CD14-positive monocyte (primary cell): ENCODE results near the gene STIP1. TPM values are rescaled to one million over a fixed set of nuclear protein-coding genes. Genes with fewer than 3 reads are reported as not detected.

Experiments used
- DNase-seq, 3 donors: peaks; one replicate each; pipeline ENCODE4 v3.0.0-alpha.2; 2011 to 2022
- H2AFZ ChIP-seq: 2 replicates; pipeline ENCODE4 v1.6.0; 2012; ENCODE audit warnings: mild to moderate bottlenecking, low read depth, low read length, inconsistent platforms; ENCODE audit not compliant: insufficient read depth, poor library complexity, severe bottlenecking
- H3K27ac ChIP-seq, 2 donors: 1 replicate in 1 of 2; 2 replicates in 1 of 2; pipeline ENCODE4 v1.5.1; 2012 to 2013; ENCODE audit warnings: low read length in 2 of 2, control low read depth in 1 of 2, inconsistent platforms in 1 of 2, low read depth in 1 of 2, mild to moderate bottlenecking in 1 of 2
- H3K27me3 ChIP-seq, 2 donors: one replicate each; pipeline versions ENCODE4 v1.6.0 to v1.6.1; 2011 to 2013; ENCODE audit warnings: low read length in 2 of 2; ENCODE audit not compliant: control insufficient read depth in 2 of 2, insufficient read depth in 2 of 2
- H3K36me3 ChIP-seq, 2 donors: replicated peaks in 1 of 2; 1 replicate in 1 of 2; 2 replicates in 1 of 2; pipeline versions ENCODE4 v1.5.1 to v1.6.1; 2012 to 2013; ENCODE audit warnings: low read length in 2 of 2, control low read depth in 1 of 2, inconsistent platforms in 1 of 2, mild to moderate bottlenecking in 1 of 2; ENCODE audit not compliant: insufficient read depth in 2 of 2, control insufficient read depth in 1 of 2
- H3K4me1 ChIP-seq, 2 donors: 1 replicate in 1 of 2; 2 replicates in 1 of 2; pipeline versions ENCODE4 v1.5.1 to v1.6.1; 2012 to 2013; ENCODE audit warnings: low read length in 2 of 2, control low read depth in 1 of 2, inconsistent platforms in 1 of 2, mild to moderate bottlenecking in 1 of 2, moderate library complexity in 1 of 2; ENCODE audit not compliant: insufficient read depth in 2 of 2, control insufficient read depth in 1 of 2
- H3K4me2 ChIP-seq: replicated peaks from 2 replicates; pipeline ENCODE3; 2012; ENCODE audit warnings: low read length, moderate library complexity, mild to moderate bottlenecking; ENCODE audit not compliant: poor library complexity, severe bottlenecking; ENCODE audit errors: extremely low read depth
- H3K4me3 ChIP-seq, 3 experiments: fragments of 200-600 bp in 1 of 3; sonication (generic) in 1 of 3; replicated peaks in 1 of 3; 1 replicate in 2 of 3; 2 replicates in 1 of 3; pipeline ENCODE4 v1.5.1; 2011 to 2013; ENCODE audit warnings: low read length in 3 of 3, mild to moderate bottlenecking in 3 of 3, control low read depth in 2 of 3, low read depth in 2 of 3, inconsistent platforms in 1 of 3, moderate library complexity in 1 of 3
- H3K79me2 ChIP-seq: 2 replicates; pipeline ENCODE4 v1.6.0; 2012; ENCODE audit warnings: mild to moderate bottlenecking, control low read depth, inconsistent platforms, low read length, moderate library complexity; ENCODE audit not compliant: insufficient read depth
- H3K9ac ChIP-seq: 2 replicates; pipeline ENCODE4 v1.6.0; 2017; ENCODE audit warnings: low read length, mild to moderate bottlenecking; ENCODE audit not compliant: insufficient read depth, poor library complexity, severe bottlenecking
- H3K9me3 ChIP-seq, 2 donors: replicated peaks in 1 of 2; 1 replicate in 1 of 2; 2 replicates in 1 of 2; pipeline versions ENCODE4 v1.5.1 to v1.6.1; 2012 to 2013; ENCODE audit warnings: low read length in 2 of 2, control low read depth in 1 of 2; ENCODE audit not compliant: control insufficient read depth in 1 of 2, insufficient read depth in 1 of 2
- H4K20me1 ChIP-seq: 2 replicates; pipeline ENCODE4 v1.6.0; 2012; ENCODE audit warnings: mild to moderate bottlenecking, low read length, control low read depth, moderate library complexity; ENCODE audit not compliant: insufficient read depth
- H3K27ac Mint-ChIP-seq, 7 donors: one replicate each; pipeline ENCODE4 v1.8.0; 2020; ENCODE audit warnings: mild to moderate bottlenecking in 7 of 7, mixed read lengths in 7 of 7, moderate library complexity in 6 of 7, inconsistent platforms in 2 of 7
- H3K27me3 Mint-ChIP-seq, 3 donors: one replicate each; pipeline ENCODE4 v1.8.0; 2021 to 2022; ENCODE audit warnings: low read depth in 3 of 3, mild to moderate bottlenecking in 3 of 3, mixed read lengths in 3 of 3, moderate library complexity in 3 of 3, inconsistent platforms in 1 of 3
- H3K36me3 Mint-ChIP-seq, 2 donors: one replicate each; pipeline ENCODE4 v1.8.0; 2020; ENCODE audit warnings: mixed read lengths in 2 of 2, inconsistent platforms in 1 of 2, mild to moderate bottlenecking in 1 of 2
- H3K4me1 Mint-ChIP-seq: one replicate; pipeline ENCODE4 v1.8.0; 2020; ENCODE audit warnings: mild to moderate bottlenecking, mixed read lengths
- H3K4me3 Mint-ChIP-seq, 2 donors: one replicate each; pipeline ENCODE4 v1.8.0; 2020; ENCODE audit warnings: mild to moderate bottlenecking in 2 of 2, mixed read lengths in 2 of 2, moderate library complexity in 1 of 2
- H3K9me3 Mint-ChIP-seq, 7 donors: one replicate each; pipeline ENCODE4 v1.8.0; 2020 to 2022; ENCODE audit warnings: mixed read lengths in 7 of 7, mild to moderate bottlenecking in 6 of 7, moderate library complexity in 6 of 7, inconsistent platforms in 2 of 7
- CTCF ChIP-seq: fragments of 200-600 bp; IDR thresholded peaks from one replicate; pipeline ENCODE4 v1.8.0; 2022; ENCODE audit warnings: antibody characterized with exemption, mild to moderate bottlenecking
- WGBS: methylation state at CpG from one replicate; pipeline ENCODE4 v1.1.5; 2013; ENCODE audit warnings: missing lambda C conversion rate; ENCODE audit not compliant: insufficient coverage; 5-methylcytosine and 5-hydroxymethylcytosine counted together
- intact Hi-C, 2 donors: fragments of 100-400 bp; cut with micrococcal nuclease; formaldehyde crosslinking; loops; one replicate each; pipeline versions ENCODE4 v1.15.0 to v1.15.1; 2023
- polyA plus RNA-seq, 3 donors: library from polyadenylated mRNA; depleted of rRNA in 1 of 3; unstranded in 2 of 3; stranded (reverse) in 1 of 3; fragments of 300-500 nt in 2 of 3; fragments of >200 nt in 1 of 3; fragmentation: Illumina TruSeq in 2 of 3; gene quantifications; 1 replicate in 2 of 3; 2 replicates in 1 of 3; pipeline ENCODE4 v1.2.3, GENCODE V29; 2012 to 2021

The STIP1 gene
- polyA plus RNA-seq, 3 donors = 44.5 to 52.0 (median 51.1) TPM

- Histone ChIP-seq H3K27ac (peak overlapping the region in 1 of 2 donors; percentile 74), H3K9ac (peak overlapping the region; percentile 69)
These were observed 66.3 kb downstream of the STIP1 start for GRCh38 chr11:64252003-64252872.

More at GRCh38 chr11:64252003-64252872, 66.3 kb downstream of the STIP1 start:
- Histone ChIP-seq H3K79me2 (peaks cover 18% of the 10 kb centered on the region), H2AFZ (peak overlapping the region; percentile 72), H3K4me3 (peak overlapping the region; percentile 75 to 87 (median 83)), H4K20me1 (peaks cover 28% of the 10 kb centered on the region), H3K36me3 (peaks cover 23 to 31% of the 10 kb centered on the region in 2 donors), H3K4me2 (peak overlapping the region; percentile 98), H3K4me1 (peaks cover 32 to 47% of the 10 kb centered on the region in 2 donors), H3K9me3 (no peaks in the 10 kb centered on the region), H3K27me3 (no peaks in the 10 kb centered on the region)
- Mint-ChIP-seq H3K27me3 (peaks cover 3 to 10% (median 8%) of the 10 kb centered on the region in 3 donors), H3K4me3 (peak overlapping the region; percentile 89 to 96), H3K36me3 (peaks cover 19 to 32% of the 10 kb centered on the region in 2 donors), H3K27ac (peak overlapping the region; percentile 69 to 90 (median 80)), H3K9me3 (no peaks in the 10 kb centered on the region), H3K4me1 (peaks cover 34% of the 10 kb centered on the region)
- DNase-seq = peak in 2 of 3 donors; percentile 36 to 50
- WGBS = 0% methylated on average over 15 of the region's 23 CpGs
- peak; percentile 27 for TF ChIP-seq CTCF
- intact Hi-C loops = loop anchor here (2.0 to 5.0 kb wide), 2 partner anchors 17 to 35 kb away; partner anchors contain the start of gene GPR137 (in 1 of the 2)
